HG03095 (cell line): ENCODE measurements around the gene PNPLA4.

Source experiments
- ATAC-seq: cut with Tn5 transposase; IDR thresholded peaks from one replicate; pipeline ENCODE4 v1.9.1; 2021; ENCODE audit warnings: moderate library complexity; ENCODE audit not compliant: unreplicated experiment

Gene PNPLA4

DNA sequence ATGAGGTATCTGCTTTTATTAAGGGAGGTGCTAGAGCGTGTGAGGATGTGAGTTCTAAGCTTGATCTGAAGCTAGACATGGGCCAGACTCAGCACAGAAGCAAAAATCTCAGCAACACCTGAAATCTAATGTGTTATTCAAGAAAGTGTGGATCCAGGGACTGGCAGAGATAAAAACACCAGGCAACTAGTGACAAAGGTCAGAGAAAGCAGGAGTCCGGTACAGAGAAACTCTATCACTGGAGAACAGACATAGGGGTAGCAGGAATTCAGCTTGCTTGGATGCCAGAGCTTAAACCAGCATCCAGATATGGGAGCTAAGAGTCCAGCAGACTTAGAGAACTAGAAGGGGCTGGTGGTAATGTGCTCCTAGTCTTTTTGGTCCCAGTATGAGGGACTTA is 50.3 kb downstream of the PNPLA4 start:
- ATAC-seq: no peak

DNA sequence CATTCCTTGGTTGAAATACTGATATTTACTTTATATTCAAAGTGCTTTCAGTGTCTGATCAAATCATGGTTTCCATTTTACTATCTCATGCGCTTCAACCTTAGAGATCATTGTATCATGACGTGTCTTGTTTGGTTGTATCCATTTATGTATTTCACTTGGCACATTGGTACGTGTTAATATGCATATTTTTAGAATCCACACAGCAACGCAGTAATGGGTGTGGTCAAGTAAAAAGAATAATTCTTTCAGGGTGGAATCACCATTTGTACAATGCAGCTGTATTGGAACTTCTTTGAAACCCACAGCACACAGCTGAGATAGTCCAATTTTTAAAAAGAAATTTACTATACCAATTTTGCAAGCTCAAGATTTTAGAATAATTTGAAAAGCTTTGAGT is 55.2 kb downstream of the PNPLA4 start:
- ATAC-seq: no peak

GRCh38 chrX:7852166-7852565 is 75.0 kb downstream of the PNPLA4 start:
- no peak for ATAC-seq
